H1 (cell line): ENCODE results near the gene AK8. TPM values are rescaled to one million over a fixed set of nuclear protein-coding genes. Genes with fewer than 3 reads are reported as not detected.

Experiments used
- polyA plus RNA-seq, 7 experiments: library from polyadenylated mRNA; depleted of rRNA in 3 of 7; stranded (reverse) in 5 of 7; unstranded in 2 of 7; fragments of >200 nt in 5 of 7; fragments of 200-250 nt in 2 of 7; gene quantifications; 1 replicate in 5 of 7; 2 replicates in 1 of 7; 4 replicates in 1 of 7; pipeline versions ENCODE4 v1.2.1 to v1.2.3, GENCODE V29; 2011 to 2013; ENCODE audit warnings: missing spikeins in 2 of 7, mixed read lengths in 2 of 7
- total RNA-seq: library from RNA; stranded (reverse); fragmentation: NEBNext Ultra II Directional; extraction: Animal tissue kit (Norgen Biotek cat#: 25700); gene quantifications from 2 replicates; pipeline ENCODE4 v1.2.1, GENCODE V29; 2021
- TF ChIP-seq, protein P1 (sequence below): fragments of 300-600 bp; sonication (generic); IDR thresholded peaks from 2 replicates; pipeline ENCODE4 v1.7.1; 2012; ENCODE audit warnings: low read length, moderate library complexity, mild to moderate bottlenecking, inconsistent platforms; ENCODE audit not compliant: insufficient replicate concordance

The AK8 gene
- total and polyA plus RNA-seq, 2 of the 8 experiments (the other 6 are each of a cell fraction or from before 2014, with no cell fraction given), result 0.35 to 0.48 TPM

DNA sequence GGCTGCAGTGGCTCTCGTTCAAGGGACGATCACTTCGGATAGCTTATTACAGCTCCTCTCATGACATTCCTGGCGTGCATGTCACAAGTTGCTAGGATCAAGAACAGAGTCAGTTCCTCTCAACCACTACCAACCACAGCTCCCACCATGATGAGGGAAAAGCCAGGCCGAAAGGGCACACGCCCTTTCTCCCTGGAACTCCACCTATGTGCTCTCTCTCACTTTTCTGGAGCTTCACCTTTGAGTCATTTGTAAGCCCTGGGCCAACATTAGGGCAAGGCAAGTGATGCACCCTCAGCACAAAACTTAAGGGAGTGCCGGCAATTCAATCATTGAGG lies 2.2 kb upstream of the AK8 start (continued):
- TF ChIP-seq, protein P1, sequence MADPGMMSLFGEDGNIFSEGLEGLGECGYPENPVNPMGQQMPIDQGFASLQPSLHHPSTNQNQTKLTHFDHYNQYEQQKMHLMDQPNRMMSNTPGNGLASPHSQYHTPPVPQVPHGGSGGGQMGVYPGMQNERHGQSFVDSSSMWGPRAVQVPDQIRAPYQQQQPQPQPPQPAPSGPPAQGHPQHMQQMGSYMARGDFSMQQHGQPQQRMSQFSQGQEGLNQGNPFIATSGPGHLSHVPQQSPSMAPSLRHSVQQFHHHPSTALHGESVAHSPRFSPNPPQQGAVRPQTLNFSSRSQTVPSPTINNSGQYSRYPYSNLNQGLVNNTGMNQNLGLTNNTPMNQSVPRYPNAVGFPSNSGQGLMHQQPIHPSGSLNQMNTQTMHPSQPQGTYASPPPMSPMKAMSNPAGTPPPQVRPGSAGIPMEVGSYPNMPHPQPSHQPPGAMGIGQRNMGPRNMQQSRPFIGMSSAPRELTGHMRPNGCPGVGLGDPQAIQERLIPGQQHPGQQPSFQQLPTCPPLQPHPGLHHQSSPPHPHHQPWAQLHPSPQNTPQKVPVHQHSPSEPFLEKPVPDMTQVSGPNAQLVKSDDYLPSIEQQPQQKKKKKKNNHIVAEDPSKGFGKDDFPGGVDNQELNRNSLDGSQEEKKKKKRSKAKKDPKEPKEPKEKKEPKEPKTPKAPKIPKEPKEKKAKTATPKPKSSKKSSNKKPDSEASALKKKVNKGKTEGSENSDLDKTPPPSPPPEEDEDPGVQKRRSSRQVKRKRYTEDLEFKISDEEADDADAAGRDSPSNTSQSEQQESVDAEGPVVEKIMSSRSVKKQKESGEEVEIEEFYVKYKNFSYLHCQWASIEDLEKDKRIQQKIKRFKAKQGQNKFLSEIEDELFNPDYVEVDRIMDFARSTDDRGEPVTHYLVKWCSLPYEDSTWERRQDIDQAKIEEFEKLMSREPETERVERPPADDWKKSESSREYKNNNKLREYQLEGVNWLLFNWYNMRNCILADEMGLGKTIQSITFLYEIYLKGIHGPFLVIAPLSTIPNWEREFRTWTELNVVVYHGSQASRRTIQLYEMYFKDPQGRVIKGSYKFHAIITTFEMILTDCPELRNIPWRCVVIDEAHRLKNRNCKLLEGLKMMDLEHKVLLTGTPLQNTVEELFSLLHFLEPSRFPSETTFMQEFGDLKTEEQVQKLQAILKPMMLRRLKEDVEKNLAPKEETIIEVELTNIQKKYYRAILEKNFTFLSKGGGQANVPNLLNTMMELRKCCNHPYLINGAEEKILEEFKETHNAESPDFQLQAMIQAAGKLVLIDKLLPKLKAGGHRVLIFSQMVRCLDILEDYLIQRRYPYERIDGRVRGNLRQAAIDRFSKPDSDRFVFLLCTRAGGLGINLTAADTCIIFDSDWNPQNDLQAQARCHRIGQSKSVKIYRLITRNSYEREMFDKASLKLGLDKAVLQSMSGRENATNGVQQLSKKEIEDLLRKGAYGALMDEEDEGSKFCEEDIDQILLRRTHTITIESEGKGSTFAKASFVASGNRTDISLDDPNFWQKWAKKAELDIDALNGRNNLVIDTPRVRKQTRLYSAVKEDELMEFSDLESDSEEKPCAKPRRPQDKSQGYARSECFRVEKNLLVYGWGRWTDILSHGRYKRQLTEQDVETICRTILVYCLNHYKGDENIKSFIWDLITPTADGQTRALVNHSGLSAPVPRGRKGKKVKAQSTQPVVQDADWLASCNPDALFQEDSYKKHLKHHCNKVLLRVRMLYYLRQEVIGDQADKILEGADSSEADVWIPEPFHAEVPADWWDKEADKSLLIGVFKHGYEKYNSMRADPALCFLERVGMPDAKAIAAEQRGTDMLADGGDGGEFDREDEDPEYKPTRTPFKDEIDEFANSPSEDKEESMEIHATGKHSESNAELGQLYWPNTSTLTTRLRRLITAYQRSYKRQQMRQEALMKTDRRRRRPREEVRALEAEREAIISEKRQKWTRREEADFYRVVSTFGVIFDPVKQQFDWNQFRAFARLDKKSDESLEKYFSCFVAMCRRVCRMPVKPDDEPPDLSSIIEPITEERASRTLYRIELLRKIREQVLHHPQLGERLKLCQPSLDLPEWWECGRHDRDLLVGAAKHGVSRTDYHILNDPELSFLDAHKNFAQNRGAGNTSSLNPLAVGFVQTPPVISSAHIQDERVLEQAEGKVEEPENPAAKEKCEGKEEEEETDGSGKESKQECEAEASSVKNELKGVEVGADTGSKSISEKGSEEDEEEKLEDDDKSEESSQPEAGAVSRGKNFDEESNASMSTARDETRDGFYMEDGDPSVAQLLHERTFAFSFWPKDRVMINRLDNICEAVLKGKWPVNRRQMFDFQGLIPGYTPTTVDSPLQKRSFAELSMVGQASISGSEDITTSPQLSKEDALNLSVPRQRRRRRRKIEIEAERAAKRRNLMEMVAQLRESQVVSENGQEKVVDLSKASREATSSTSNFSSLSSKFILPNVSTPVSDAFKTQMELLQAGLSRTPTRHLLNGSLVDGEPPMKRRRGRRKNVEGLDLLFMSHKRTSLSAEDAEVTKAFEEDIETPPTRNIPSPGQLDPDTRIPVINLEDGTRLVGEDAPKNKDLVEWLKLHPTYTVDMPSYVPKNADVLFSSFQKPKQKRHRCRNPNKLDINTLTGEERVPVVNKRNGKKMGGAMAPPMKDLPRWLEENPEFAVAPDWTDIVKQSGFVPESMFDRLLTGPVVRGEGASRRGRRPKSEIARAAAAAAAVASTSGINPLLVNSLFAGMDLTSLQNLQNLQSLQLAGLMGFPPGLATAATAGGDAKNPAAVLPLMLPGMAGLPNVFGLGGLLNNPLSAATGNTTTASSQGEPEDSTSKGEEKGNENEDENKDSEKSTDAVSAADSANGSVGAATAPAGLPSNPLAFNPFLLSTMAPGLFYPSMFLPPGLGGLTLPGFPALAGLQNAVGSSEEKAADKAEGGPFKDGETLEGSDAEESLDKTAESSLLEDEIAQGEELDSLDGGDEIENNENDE, result no peak
- TF ChIP-seq, all 59 proteins: peak for 0
